DND-41 (cell line): ENCODE measurements around the gene SOSTDC1.

Experiments used
- EZH2 ChIP-seq: IDR thresholded peaks from 3 replicates; pipeline ENCODE4 v1.6.1; 2012; ENCODE audit warnings: borderline replicate concordance, low read depth, mild to moderate bottlenecking, moderate library complexity, low read length, inconsistent platforms; ENCODE audit not compliant: severe bottlenecking
- TF ChIP-seq, protein P1 (sequence below): IDR thresholded peaks from 2 replicates; pipeline ENCODE4 v1.5.1; 2012; ENCODE audit warnings: borderline replicate concordance, low read length, moderate library complexity, mild to moderate bottlenecking; ENCODE audit not compliant: poor library complexity, severe bottlenecking; ENCODE audit errors: extremely low read depth

DNA sequence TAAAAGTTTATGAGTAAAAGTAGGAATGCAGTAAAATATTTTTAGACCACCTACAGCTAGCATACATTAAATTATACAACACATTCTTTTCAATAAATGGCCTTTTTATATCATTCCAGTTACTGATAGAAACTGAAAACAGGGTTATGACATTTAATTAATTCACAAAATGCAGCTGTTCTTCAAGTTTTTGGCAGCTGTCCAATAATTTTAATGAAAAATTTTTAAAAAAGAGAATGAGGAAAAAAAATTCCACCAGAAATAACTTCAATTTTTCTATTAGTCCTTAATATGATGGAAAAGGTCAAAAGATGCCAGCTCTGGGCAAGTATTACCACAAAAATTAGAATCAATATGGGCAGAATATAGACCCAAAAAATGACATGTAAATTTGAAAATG is 49.2 kb upstream of the SOSTDC1 start:
- TF ChIP-seq, protein P1, sequence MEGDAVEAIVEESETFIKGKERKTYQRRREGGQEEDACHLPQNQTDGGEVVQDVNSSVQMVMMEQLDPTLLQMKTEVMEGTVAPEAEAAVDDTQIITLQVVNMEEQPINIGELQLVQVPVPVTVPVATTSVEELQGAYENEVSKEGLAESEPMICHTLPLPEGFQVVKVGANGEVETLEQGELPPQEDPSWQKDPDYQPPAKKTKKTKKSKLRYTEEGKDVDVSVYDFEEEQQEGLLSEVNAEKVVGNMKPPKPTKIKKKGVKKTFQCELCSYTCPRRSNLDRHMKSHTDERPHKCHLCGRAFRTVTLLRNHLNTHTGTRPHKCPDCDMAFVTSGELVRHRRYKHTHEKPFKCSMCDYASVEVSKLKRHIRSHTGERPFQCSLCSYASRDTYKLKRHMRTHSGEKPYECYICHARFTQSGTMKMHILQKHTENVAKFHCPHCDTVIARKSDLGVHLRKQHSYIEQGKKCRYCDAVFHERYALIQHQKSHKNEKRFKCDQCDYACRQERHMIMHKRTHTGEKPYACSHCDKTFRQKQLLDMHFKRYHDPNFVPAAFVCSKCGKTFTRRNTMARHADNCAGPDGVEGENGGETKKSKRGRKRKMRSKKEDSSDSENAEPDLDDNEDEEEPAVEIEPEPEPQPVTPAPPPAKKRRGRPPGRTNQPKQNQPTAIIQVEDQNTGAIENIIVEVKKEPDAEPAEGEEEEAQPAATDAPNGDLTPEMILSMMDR, result no peak
- no peak for TF ChIP-seq EZH2
